GM21529 (cell line): ENCODE measurements around the gene GRAMD2B.
"Not testable (repeated sequence)": the region's sequence is repeated elsewhere in the genome, so short reads cannot be mapped to it uniquely, and the experiment has no call there.

ENCODE experiments used
- ATAC-seq: cut with Tn5 transposase; IDR thresholded peaks from one replicate; pipeline ENCODE4 v1.9.1; 2021; ENCODE audit not compliant: unreplicated experiment

The GRAMD2B gene

DNA sequence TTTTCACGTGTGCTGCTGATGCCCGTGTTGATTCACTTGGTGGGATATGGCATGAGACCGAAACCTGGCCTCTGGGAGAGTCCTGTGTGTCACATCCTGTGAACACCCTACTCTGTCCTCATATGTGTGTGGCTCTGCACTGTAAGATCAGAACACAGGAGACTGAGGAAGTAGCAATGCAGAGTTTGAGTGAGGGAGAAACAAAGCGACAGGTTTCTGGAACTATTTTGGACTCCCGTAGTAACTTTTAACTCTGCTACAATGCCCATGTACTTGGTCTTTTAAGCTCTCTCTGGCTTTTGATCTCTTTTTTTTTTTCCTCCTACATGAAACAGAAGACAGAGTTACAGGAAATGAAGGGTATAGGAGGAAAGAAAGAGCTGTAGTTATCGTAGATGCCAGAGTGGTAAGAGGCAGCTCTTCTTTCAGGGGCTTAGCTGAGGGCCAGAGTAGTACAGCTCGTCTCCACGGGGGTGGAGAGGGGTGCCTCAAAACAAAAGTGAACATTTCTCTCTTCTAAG, 26.6 kb downstream of the GRAMD2B start:
- peak; percentile 85 for ATAC-seq

DNA sequence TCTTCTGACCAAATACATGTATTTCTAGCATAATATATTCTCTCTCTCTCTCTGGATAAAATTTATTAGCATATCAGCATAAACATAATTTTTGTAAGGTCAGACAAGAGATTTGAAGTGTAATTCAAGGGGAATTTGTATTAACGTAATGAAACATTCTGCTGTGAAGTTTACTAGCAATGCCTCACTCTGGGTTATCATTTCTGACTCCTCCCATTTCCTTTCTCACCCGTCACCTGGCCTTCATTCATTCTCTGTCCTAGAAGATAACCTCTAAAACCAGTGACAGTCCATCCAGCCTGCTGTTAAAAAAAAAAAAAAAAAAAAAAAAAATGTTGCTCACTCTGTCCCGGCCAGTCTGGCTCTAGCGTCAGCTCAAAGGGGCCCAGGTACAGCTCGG, 27.1 kb downstream of the GRAMD2B start:
- peak; percentile 47 for ATAC-seq

DNA sequence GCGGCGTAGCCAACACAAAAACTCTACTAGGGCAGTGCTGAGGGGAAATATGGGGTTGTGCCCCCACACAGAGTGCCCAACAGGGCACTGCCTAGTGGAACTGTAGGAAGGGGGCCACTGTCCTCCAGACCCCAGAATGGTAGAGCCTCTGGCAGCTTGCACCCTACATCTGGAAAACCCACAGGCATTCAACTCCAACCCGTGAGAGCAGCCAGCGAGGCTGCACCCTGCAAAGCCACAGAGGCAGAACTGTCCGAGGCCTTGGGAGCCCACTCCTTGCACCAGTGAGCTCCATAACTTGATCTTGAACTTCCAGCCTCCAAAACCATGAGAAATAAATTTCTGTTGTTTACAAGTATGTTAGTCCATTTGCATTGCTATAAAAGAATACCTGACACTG, 27.7 kb downstream of the GRAMD2B start:
- ATAC-seq = no peak

DNA sequence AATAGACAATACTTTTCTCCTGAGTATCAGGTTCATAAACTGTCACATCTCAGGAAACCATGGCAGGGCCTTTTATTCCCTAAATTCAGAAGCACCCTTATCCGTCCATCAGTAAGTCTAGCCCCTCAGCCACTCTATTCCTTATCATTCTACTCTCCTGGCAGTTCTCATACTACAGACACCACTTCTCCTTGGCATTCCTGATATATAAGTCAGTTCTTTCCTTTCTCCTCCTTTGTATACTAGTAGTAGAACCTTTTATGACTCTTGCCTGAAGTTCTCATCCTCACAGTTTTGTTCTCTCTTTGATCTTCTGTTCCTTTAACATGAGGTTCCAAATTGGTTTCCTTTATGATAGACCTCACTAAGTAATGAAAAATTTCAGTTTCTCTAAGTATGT, 29.3 kb downstream of the GRAMD2B start:
- ATAC-seq = no peak

DNA sequence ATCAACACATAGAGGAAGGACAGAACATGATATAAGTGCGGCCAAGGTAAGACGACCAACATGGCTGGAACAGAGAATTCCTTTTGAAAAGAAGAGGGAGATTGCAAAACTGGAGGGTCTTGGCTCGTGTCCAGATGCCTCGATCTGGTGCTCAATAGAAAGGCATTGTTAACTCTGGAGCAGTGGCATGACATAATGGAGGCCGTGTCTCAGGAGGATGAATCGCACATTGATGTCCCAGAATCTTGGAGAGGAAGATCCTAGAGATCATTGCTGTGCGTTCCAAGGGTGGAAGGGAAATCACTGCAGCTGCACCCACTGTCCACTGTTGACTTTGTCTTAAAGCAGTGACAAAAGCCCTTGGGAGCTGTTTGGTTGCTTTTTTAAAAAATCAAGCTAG, 30.9 kb downstream of the GRAMD2B start:
- ATAC-seq = no peak

DNA sequence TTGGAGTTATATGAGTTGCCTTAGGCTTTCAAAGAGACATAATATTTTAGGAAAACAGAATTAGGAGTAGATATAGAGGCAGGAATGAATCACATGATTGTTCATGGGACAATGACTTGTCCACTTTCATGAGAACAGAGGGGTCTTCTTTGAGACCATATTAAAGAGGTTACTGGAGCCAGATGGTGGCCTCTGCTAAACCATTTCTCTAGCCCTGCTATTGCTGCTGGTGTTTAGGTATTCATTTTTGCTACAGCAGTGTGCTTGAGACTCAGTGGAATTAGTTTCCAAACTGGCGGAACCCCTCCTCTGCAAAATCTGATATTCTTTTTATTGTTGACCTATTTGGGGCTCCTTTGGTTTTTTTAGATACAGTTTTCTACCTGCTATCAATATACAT, 31.3 kb downstream of the GRAMD2B start:
- no peak for ATAC-seq

DNA sequence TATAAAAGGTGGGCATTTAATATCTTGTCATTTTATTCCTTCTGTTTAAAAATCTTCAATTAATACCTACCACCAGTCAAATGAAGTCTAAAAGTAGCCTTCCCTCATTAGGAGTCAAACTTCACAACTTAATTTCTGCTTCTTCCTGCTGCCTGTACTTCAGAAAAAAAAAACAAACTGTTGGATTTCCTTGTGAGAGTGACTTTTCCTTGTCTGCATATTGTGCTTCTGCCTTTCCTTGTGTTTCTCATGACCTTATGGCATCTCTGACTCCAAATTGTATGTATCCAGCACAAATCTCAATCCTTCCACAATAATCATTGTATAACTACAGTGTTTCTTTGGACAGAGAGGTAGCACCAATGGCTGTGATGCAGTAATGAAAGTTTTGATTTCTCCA, 32.1 kb downstream of the GRAMD2B start:
- no peak for ATAC-seq

DNA sequence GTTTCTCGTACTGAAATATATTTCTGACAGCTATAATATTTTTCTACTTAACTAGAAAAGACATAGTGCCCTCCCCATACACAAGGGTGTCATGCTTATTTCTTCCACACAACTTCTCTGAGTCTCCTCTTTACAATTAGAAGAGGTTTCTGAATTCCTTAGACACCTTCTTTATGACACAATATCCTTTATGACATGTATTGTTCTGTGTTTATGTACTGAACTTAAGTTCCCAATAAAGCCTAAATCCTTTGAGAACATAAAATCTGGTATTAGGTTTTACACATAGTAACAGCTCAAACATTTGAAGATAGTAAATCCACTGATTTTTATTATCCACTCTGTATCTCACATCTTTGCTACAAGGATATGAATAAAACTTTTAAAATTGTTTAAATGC, 32.5 kb downstream of the GRAMD2B start:
- no peak for ATAC-seq

DNA sequence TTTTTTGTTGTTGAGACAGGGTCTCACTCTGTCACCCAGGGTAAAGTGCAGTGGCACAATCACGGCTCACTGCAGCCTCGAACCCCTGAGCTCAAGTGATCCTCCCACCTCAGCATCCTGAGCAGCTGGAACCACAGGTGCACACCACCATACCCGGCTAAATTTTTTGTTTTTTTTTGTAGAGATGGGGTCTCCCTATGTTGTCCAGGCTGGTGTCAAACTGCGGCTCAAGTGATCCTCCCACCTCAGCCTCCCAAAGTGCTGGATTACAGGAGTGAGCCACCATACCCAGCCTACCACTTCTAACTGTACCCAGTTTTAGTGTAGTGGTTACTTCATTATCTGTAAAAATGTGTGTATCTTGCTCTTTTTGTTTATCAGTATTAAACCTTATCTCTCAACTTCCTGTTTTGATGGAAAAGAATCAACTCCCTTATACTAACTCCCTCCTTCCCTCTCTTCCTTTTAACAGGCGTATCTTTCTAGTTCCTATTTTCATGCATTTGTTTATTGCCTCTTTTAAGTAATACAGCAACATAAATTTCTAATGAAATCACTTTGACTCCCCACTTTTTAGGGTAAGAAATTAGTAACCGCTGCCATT, 33.1 kb downstream of the GRAMD2B start:
- ATAC-seq = no peak

DNA sequence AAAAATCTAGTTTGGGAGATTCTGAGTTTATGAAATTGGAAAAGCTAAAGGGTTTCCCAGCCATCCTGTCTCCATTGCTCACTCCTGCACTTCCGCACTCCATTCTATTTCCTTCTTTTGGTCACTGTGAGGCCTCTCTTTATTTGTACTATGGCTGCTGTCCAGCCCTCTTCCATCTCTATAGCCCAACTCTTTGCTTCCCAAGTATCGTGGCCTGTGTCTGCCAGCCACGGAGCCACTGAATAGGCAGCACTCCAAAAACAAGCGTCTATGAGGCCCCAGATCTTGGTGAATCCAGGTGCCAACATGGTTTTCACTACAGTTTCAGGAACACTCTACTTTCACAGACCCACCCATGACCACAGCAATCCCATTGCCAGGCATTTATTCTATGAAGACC, 37.2 kb downstream of the GRAMD2B start:
- ATAC-seq = no peak

DNA sequence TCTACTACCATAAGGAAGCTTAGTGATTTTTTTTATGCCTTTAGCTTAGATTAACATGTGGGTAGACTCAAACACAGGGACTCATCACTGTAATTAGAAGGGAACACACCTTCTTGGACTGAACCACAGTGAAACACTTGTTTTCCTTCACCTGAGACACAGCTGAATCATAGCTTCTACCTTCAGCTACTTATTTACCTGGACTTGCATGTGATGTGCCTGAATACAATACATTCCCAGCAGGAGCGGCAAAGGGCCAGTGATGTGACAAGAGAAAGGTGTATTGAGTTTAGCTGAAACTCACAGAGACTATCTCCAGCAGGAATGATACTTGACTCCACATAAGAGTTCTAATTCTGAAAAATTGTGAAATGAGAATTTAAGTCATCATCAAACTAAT, 37.8 kb downstream of the GRAMD2B start:
- ATAC-seq = no peak

DNA sequence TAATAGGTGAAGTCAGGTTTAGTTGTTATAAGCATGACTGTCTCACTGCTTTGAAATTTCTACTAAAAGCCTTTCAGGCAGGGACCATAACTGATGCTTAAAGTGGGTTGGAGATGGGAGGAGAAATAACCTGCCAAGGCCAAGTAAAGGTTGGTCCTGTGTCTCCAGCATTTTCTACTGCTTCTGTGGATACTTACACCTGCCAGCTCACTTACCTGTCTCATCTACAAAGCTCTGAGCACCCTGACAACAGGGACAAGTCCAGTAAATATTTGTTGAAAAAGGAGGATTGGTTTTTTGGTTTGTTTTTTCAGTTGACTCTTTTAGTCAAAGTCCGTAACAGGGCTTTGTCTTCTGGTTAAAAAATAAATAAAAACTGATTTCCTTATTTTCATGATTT, 38.6 kb downstream of the GRAMD2B start:
- ATAC-seq = peak; percentile 16

DNA sequence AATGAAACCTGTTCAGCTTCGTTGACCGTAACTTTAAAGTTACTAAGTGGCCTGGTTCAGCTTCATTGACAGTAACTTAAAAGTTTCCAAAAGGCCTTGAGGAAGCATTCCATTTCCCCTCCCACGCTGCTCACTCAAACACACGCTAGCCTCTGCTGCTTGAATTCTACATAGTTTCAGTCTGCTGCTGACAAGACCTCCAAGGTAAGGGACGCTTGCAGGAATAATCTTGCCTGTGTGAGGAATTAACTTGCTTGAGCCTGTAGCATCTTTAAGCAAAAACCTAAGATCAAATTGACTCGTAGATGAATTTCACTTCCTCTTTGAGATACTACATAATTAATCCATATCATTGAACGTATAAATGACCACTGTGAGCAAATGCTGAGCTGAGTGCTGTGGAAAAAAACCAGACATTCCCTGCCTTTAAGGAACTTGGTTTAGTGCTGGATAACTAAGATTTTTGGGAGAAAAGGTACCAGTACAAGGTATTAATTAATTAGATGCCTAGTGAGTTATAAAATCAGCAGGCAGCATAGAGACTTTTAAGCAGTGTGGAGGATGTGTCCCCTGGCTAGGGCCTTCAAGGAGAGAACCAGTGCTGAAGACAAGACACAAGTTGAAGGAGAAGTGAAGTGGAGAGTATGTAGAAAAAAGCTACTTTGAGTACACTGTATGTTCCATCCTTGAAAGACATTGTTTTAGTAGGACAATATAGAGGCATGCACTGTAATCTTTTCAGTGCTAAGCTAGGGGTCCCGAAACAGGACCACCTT, 39.2 kb downstream of the GRAMD2B start:
- peak; percentile 88 for ATAC-seq

DNA sequence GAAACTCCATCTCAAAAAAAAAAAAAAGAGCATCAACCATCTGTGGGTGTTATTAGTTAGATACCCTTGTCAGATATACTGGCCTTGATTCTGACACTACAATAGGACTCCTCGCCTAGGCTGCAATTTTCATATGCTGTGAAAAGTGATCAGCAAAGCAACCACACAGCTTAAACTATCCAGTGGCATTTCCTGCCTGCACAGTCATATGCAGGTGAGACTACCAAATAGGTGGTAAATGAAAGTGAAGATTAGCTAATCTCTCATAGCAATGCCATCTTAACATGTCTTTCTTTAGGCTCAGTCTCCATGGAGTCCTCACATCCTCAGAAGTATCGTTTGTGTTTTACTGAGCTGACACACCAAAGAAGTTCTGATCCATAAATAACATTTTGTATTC, 40.8 kb downstream of the GRAMD2B start:
- ATAC-seq = no peak

DNA sequence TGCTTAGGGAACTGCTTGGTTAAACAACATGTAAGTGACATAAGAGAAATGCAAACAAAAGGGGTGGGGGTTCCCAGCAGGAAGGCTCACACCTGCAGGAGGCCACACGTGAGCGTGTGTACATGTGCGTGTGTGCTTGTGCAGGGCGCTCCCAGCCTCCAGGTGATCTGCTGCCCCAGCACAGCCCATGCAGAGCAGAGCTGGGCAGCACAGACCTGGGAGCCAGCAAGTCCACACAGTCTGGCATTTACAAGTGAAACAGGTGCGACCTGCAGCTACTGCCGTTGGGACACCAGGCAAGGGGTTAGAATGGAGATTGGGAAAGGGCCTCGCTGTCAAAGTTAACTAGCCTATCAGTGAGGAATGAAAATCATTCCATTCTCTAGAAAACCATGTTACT, 41.8 kb downstream of the GRAMD2B start:
- ATAC-seq = no peak

DNA sequence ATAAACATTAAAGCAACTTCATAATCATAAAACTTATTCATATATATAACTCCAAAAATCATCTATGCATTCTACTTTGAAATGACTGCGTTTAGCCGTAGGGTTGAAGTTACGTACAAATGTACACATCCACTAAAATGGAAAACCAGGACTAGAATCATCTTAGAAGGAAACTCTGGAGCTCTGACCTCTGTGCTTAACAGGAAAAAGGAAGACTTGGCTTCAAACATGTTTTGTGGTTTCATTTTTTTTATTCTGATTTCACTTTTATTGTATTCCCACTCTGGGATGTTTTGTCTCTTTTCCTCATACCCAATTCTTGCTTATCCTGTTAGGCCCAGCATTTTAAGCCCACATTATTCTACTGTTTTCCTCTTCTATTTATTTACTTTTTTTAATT, 44.9 kb downstream of the GRAMD2B start:
- ATAC-seq = no peak

DNA sequence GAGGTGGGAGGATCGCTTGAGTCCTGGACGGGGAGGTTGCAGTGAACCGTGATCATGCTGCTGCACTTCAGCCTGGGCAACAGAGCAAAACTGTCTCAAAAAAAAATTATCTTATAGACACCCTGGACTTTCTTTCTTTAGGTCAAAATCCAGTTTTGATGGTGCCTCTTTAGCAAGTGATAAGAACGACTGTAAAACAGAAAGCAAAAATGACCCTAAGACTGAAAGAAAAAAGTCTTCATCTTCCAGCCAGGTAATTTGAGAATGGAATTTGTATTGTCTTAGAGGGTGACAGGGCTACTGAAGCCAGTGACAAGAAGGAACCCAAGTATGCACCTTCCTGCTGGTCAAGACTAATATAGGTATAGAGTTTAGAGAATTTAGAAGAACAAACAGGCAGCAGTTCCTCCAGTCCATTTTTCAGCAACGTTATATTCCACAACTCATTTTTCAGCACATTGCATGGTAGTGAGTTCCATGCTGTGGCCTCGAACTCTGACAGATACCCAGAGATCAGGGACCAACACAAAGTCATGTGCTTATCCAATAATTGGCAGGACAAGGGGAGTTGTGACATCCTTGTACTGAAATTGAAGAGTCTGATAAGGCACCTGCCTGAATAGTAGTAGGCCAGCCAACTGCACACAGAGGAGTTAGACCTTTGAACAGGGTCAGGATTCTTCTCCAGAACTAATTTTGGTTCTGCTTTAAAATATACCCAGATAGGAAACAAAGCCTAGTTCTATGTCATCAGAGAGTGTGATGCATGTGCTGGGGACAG, 46.5 kb downstream of the GRAMD2B start:
- no peak for ATAC-seq

DNA sequence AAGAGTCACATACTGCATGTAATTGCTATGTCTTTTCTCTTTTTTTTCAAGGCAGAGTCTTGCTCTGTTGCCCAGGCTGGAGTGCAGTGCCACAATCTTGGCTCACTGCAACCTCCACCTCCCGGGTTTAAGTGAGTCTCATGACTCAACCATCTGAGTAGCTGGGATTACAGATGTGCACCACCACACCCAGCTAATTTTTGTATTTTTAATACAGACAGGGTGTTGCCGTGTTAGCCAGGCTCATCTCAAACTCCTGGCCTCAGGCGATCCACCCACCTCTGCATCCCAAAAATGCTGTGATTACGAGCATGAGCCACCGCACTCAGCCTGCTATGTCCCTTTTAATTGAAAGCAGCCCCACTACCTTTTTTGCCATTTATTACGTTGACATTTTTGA, 47.3 kb downstream of the GRAMD2B start:
- not testable (repeated sequence) for ATAC-seq

DNA sequence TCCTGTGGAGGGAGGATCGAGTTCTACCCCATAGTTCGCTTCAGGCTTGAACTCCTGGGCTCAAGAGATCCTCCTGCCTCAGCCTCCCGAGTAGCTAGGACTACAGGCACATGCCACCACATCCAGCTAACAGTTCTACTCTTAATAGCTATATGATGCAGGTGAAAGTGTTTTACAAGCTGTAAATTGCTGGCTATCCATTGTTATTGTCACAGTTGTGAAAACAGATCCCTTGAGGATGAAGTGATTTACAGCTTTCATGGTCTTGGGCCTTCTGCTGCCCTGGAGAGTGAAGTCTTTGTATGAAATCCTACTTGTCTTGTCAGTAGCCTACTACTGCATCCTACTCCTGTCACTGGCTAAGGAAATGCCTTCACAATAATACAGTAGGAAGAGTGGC, 48.0 kb downstream of the GRAMD2B start:
- ATAC-seq = no peak

DNA sequence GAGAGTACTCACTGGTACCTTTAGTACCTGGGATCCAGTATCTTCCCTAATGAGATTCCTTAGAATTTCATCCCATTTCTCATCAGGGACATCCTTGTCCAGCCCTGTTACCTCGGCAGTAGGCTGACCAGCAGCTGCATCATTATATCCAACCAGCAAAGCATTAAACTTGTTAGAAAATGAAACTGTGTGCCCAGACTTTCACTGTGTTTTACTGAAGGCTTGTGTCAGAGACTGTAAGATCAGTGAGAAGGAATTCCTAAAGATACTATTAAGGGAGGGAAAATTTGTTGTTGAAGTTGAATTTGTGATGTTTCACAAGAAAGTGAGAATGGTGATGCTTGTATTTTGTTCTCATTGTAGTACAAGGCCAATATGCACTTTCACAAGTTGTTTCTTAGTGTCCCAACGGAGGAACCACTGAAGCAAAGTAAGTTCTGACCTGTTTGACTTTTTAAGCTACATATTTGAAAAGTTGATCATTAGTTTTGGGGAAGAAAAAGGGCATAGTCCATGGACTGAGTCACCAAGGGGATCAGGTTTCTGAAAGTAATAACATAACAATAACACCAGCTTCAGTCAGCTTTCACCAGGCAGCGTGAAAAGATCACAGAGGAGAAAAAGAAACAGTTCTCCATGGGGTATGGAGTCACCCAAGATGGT, 48.8 kb downstream of the GRAMD2B start:
- ATAC-seq = no peak

DNA sequence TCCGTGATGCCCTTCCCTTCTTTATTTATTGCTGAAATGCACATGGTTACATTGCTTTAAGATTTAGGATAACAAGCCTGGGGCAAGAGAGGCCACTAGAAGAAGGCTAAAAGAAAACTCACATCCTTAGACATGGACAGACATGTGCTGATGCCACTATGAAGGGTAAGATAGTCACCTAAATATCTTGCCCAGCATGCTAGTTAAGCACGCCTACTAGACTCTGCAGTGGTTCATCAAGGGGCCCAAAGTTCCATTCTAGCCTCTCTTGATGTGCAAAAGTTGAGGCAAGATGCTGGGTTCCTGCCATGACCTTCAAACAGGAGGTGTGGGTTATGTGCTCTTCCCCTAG, 49.3 kb downstream of the GRAMD2B start:
- ATAC-seq = no peak
